HEK293 (cell line): Measurements from ENCODE around the gene DTL.

Source experiments
- CTCF ChIA-PET: fragments of 350-600 bp; formaldehyde crosslinking; extraction: SDS; loops from one replicate; lab custom pipeline; 2021; ENCODE audit warnings: antibody characterized with exemption; lab: Yijun Ruan, JAX
- POLR2A ChIA-PET: fragments of 300-600 bp; formaldehyde crosslinking; extraction: SDS; loops from one replicate; lab custom pipeline; 2020; ENCODE audit warnings: antibody characterized with exemption, inconsistent platforms; lab: Yijun Ruan, JAX
- H3K27ac ChIP-seq: fragments of 200-500 bp; sonication (Bioruptor generic); 2 replicates; pipeline ENCODE4 v1.5.1; 2014; ENCODE audit warnings: low read depth, low read length, control low read depth, inconsistent platforms; ENCODE audit errors: extremely low read depth
- H3K36me3 ChIP-seq, 2 experiments: fragments of 200-500 bp in 1 of 2; sonication (Bioruptor generic) in 1 of 2; 1 replicate in 1 of 2; 2 replicates in 1 of 2; pipeline ENCODE4 v1.5.1; 2014 to 2017; ENCODE audit warnings: inconsistent platforms in 2 of 2, low read length in 2 of 2; ENCODE audit not compliant: control insufficient read depth in 2 of 2, insufficient read depth in 1 of 2
- H3K4me1 ChIP-seq: fragments of 200-500 bp; sonication (Bioruptor generic); 2 replicates; pipeline ENCODE4 v1.5.1; 2014; ENCODE audit warnings: mild to moderate bottlenecking, low read length, inconsistent platforms; ENCODE audit not compliant: control insufficient read depth, insufficient read depth
- H3K4me3 ChIP-seq: 2 replicates; pipeline ENCODE4 v1.5.1; 2011; ENCODE audit warnings: low read depth, mild to moderate bottlenecking, control low read depth, low read length, moderate library complexity
- H3K9me3 ChIP-seq: fragments of 200-500 bp; sonication (Bioruptor generic); 2 replicates; pipeline ENCODE4 v1.5.1; 2014; ENCODE audit warnings: low read depth, low read length, inconsistent platforms; ENCODE audit not compliant: control insufficient read depth, insufficient read depth
- FEZF1 ChIP-seq: fragments of 450-650 bp; formaldehyde crosslinking; IDR thresholded peaks from 2 replicates; pipeline ENCODE4 v1.5.1; 2016; ENCODE audit warnings: missing biosample characterization, missing genetic modification characterization
- REPIN1 ChIP-seq: fragments of 450-650 bp; formaldehyde crosslinking; IDR thresholded peaks from 2 replicates; pipeline ENCODE4 v1.5.1; 2017; ENCODE audit warnings: missing biosample characterization, missing genetic modification characterization, low read depth
- SP2 ChIP-seq: fragments of 450-650 bp; formaldehyde crosslinking; IDR thresholded peaks from 2 replicates; pipeline ENCODE4 v1.5.1; 2016; ENCODE audit warnings: missing biosample characterization, missing genetic modification characterization
- ZFP3 ChIP-seq: fragments of 450-650 bp; formaldehyde crosslinking; IDR thresholded peaks from 2 replicates; pipeline ENCODE4 v1.5.1; 2016; ENCODE audit warnings: low read depth, missing biosample characterization, missing genetic modification characterization
- ZNF169 ChIP-seq: fragments of 450-650 bp; formaldehyde crosslinking; IDR thresholded peaks from 2 replicates; pipeline ENCODE4 v1.5.1; 2016; ENCODE audit warnings: missing biosample characterization, missing genetic modification characterization
- ZNF174 ChIP-seq: fragments of 450-650 bp; formaldehyde crosslinking; IDR thresholded peaks from 2 replicates; pipeline ENCODE4 v1.5.0; 2017; ENCODE audit warnings: missing biosample characterization, mild to moderate bottlenecking, missing genetic modification characterization
- ZNF341 ChIP-seq: fragments of 450-650 bp; formaldehyde crosslinking; IDR thresholded peaks from 2 replicates; pipeline ENCODE4; 2016; ENCODE audit warnings: low read depth, missing biosample characterization, missing genetic modification characterization
- ZNF416 ChIP-seq: fragments of 450-650 bp; formaldehyde crosslinking; IDR thresholded peaks from 2 replicates; pipeline ENCODE4 v1.5.1; 2016; ENCODE audit warnings: missing biosample characterization, missing genetic modification characterization
- ZNF423 ChIP-seq: fragments of 450-650 bp; formaldehyde crosslinking; IDR thresholded peaks from 2 replicates; pipeline ENCODE4 v1.5.1; 2016; ENCODE audit warnings: missing biosample characterization, missing genetic modification characterization
- ZNF510 ChIP-seq: fragments of 450-650 bp; formaldehyde crosslinking; IDR thresholded peaks from 2 replicates; pipeline ENCODE4 v1.5.1; 2018; ENCODE audit warnings: mild to moderate bottlenecking, missing genetic modification characterization, missing biosample characterization; ENCODE audit not compliant: insufficient replicate concordance
- ZNF514 ChIP-seq: fragments of 450-650 bp; formaldehyde crosslinking; IDR thresholded peaks from 2 replicates; pipeline ENCODE4 v1.5.1; 2016; ENCODE audit warnings: missing biosample characterization, missing genetic modification characterization
- ZNF529 ChIP-seq: fragments of 450-650 bp; formaldehyde crosslinking; IDR thresholded peaks from 2 replicates; pipeline ENCODE4 v1.5.1; 2017; ENCODE audit warnings: missing genetic modification characterization, missing biosample characterization; ENCODE audit not compliant: insufficient replicate concordance
- ZNF596 ChIP-seq: fragments of 450-650 bp; IDR thresholded peaks from 2 replicates; pipeline ENCODE4 v1.5.0; 2018; ENCODE audit warnings: missing biosample characterization, mild to moderate bottlenecking, missing genetic modification characterization, moderate library complexity
- ZNF610 ChIP-seq: fragments of 450-650 bp; formaldehyde crosslinking; IDR thresholded peaks from 2 replicates; pipeline ENCODE4 v1.5.1; 2016; ENCODE audit warnings: missing biosample characterization, missing genetic modification characterization, borderline replicate concordance
- ZNF677 ChIP-seq: fragments of 450-650 bp; IDR thresholded peaks from 2 replicates; pipeline ENCODE4 v1.5.0; 2018; ENCODE audit warnings: missing biosample characterization, mild to moderate bottlenecking, missing genetic modification characterization, moderate library complexity
- ZNF768 ChIP-seq: fragments of 450-650 bp; formaldehyde crosslinking; IDR thresholded peaks from 2 replicates; pipeline ENCODE4 v1.5.1; 2018; ENCODE audit warnings: missing biosample characterization, mild to moderate bottlenecking, missing genetic modification characterization
- ZNF837 ChIP-seq: fragments of 450-650 bp; formaldehyde crosslinking; IDR thresholded peaks from 2 replicates; pipeline ENCODE4 v1.5.1; 2016; ENCODE audit warnings: missing biosample characterization, missing genetic modification characterization
- TF ChIP-seq, protein P1 (sequence below): fragments of 450-650 bp; formaldehyde crosslinking; IDR thresholded peaks from 2 replicates; pipeline ENCODE4 v1.5.1; 2016; ENCODE audit warnings: missing biosample characterization, missing genetic modification characterization
- TF ChIP-seq, protein P2 (sequence below): fragments of 450-650 bp; formaldehyde crosslinking; IDR thresholded peaks from 2 replicates; pipeline ENCODE4 v1.5.1; 2016; ENCODE audit warnings: missing biosample characterization, missing genetic modification characterization, low read depth
- TF ChIP-seq, protein P3 (sequence below): fragments of 450-650 bp; formaldehyde crosslinking; IDR thresholded peaks from 2 replicates; pipeline ENCODE4 v1.5.1; 2016; ENCODE audit warnings: missing biosample characterization, missing genetic modification characterization
- TF ChIP-seq, protein P4 (sequence below): fragments of 450-650 bp; formaldehyde crosslinking; IDR thresholded peaks from 2 replicates; pipeline ENCODE4 v1.5.1; 2016; ENCODE audit warnings: missing biosample characterization, missing genetic modification characterization
- TF ChIP-seq, protein P5 (sequence below): fragments of 450-650 bp; formaldehyde crosslinking; IDR thresholded peaks from 2 replicates; pipeline ENCODE4 v1.5.0; 2017; ENCODE audit warnings: missing biosample characterization, missing genetic modification characterization, borderline replicate concordance

The DTL gene

DNA sequence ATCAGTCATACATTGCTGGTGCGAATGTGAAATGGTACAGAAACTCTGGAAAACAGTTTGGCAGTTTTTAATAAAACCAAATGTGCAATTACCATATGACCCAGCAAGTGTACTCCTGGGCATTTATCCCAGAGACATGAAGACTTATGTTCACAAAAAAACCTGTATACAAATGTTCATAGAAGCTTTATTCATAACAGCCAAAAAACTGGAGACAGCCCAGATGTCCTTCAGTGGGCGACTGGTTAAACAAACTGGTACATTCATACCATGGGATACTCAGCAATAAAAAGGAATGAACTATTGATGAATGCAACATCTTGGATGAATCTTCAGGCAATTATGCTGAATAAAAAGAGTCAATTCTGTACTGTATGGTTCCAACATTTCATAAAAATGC is 97.8 kb downstream of the DTL start (continued):
- no peak for TF ChIP-seq ZNF510
- TF ChIP-seq, protein P1, sequence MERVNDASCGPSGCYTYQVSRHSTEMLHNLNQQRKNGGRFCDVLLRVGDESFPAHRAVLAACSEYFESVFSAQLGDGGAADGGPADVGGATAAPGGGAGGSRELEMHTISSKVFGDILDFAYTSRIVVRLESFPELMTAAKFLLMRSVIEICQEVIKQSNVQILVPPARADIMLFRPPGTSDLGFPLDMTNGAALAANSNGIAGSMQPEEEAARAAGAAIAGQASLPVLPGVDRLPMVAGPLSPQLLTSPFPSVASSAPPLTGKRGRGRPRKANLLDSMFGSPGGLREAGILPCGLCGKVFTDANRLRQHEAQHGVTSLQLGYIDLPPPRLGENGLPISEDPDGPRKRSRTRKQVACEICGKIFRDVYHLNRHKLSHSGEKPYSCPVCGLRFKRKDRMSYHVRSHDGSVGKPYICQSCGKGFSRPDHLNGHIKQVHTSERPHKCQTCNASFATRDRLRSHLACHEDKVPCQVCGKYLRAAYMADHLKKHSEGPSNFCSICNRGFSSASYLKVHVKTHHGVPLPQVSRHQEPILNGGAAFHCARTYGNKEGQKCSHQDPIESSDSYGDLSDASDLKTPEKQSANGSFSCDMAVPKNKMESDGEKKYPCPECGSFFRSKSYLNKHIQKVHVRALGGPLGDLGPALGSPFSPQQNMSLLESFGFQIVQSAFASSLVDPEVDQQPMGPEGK (tag by site-specific recombination): no peak
- TF ChIP-seq, all 188 proteins: peak for 0

DNA sequence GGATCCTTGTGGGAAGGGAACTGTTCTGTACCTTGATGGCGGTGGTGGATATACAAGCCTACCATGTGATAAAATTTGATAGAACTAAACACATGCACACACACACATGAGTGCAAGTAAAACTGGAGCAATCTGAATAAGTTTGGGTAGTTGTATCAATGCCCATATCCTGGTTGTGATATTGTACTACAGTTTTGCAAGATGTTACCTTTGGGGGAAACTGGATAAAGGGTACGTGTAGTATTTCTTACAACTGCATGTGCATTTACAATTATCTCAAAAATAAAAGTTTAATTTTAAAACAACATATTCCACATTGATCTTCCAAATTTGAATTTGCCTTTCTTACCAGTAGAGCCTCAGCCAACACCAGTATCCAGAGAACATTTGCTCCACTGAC is 99.6 kb downstream of the DTL start:
- Histone ChIP-seq H3K4me3 (no peak overlapping the region), H3K27ac (no peak overlapping the region), H3K4me1 (no peaks in the 10 kb centered on the region), H3K9me3 (no peaks in the 10 kb centered on the region; the same call in 1 of the 2 replicates), H3K36me3 (peaks cover 0 to 3% of the 10 kb centered on the region in 2 experiments; a peak in 1 of 3 replicates)
- ChIA-PET CTCF (interaction anchor here (0.6 kb wide), 1 partner anchor 455 kb away, joined by 3 read pairs; no protein-coding TSS in a partner anchor), POLR2A (no interaction called here)
- TF ChIP-seq ZNF529 (tag by site-specific recombination): peak; percentile 99
- TF ChIP-seq FEZF1 (tag by site-specific recombination): no peak

DNA sequence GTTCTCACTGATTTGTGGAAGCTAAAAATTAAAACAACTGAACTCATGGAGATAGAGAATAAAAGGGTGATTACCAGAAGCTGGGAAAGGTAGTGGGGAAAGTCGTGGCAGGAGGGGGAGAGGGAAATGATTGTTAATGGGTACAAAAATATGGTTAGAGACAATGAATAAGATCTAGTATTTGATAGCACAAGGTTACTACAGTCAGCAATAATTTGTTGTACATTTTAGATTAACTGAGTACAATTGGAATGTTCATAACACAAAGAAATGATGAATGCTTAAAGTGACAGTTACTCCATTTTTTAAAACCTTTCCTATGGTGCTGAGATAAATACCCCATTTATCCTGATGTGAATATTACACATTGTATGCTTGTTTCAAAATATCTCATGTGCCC is 102.3 kb downstream of the DTL start:
- Histone ChIP-seq H3K4me3 (no peak overlapping the region), H3K36me3 (no peaks in the 10 kb centered on the region), H3K9me3 (no peaks in the 10 kb centered on the region; the same call in 1 of the 2 replicates), H3K4me1 (no peaks in the 10 kb centered on the region), H3K27ac (no peak overlapping the region)
- ChIA-PET POLR2A (no interaction called here), CTCF (no interaction called here)
- TF ChIP-seq ZNF610 (tag by site-specific recombination) (no peak), ZNF596 (no peak), ZNF169 (tag by site-specific recombination) (no peak), ZNF837 (tag by site-specific recombination) (no peak), ZNF341 (tag by site-specific recombination) (no peak), ZNF174 (tag by site-specific recombination) (no peak), REPIN1 (no peak), ZNF677 (tag by site-specific recombination) (no peak), ZFP3 (tag by site-specific recombination) (no peak), SP2 (tag by site-specific recombination) (no peak), ZNF510 (no peak), ZNF416 (tag by site-specific recombination) (no peak), ZNF423 (tag by site-specific recombination) (no peak), ZNF514 (tag by site-specific recombination) (no peak), ZNF768 (no peak)
- TF ChIP-seq, protein P2, sequence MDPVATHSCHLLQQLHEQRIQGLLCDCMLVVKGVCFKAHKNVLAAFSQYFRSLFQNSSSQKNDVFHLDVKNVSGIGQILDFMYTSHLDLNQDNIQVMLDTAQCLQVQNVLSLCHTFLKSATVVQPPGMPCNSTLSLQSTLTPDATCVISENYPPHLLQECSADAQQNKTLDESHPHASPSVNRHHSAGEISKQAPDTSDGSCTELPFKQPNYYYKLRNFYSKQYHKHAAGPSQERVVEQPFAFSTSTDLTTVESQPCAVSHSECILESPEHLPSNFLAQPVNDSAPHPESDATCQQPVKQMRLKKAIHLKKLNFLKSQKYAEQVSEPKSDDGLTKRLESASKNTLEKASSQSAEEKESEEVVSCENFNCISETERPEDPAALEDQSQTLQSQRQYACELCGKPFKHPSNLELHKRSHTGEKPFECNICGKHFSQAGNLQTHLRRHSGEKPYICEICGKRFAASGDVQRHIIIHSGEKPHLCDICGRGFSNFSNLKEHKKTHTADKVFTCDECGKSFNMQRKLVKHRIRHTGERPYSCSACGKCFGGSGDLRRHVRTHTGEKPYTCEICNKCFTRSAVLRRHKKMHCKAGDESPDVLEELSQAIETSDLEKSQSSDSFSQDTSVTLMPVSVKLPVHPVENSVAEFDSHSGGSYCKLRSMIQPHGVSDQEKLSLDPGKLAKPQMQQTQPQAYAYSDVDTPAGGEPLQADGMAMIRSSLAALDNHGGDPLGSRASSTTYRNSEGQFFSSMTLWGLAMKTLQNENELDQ (tag by site-specific recombination): no peak
- TF ChIP-seq, protein P3, sequence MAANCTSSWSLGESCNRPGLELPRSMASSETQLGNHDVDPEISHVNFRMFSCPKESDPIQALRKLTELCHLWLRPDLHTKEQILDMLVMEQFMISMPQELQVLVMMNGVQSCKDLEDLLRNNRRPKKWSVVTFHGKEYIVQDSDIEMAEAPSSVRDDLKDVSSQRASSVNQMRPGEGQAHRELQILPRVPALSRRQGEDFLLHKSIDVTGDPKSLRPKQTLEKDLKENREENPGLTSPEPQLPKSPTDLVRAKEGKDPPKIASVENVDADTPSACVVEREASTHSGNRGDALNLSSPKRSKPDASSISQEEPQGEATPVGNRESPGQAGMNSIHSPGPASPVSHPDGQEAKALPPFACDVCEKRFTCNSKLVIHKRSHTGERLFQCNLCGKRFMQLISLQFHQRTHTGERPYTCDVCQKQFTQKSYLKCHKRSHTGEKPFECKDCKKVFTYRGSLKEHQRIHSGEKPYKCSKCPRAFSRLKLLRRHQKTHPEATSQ (tag by site-specific recombination): no peak
- TF ChIP-seq, protein P4, sequence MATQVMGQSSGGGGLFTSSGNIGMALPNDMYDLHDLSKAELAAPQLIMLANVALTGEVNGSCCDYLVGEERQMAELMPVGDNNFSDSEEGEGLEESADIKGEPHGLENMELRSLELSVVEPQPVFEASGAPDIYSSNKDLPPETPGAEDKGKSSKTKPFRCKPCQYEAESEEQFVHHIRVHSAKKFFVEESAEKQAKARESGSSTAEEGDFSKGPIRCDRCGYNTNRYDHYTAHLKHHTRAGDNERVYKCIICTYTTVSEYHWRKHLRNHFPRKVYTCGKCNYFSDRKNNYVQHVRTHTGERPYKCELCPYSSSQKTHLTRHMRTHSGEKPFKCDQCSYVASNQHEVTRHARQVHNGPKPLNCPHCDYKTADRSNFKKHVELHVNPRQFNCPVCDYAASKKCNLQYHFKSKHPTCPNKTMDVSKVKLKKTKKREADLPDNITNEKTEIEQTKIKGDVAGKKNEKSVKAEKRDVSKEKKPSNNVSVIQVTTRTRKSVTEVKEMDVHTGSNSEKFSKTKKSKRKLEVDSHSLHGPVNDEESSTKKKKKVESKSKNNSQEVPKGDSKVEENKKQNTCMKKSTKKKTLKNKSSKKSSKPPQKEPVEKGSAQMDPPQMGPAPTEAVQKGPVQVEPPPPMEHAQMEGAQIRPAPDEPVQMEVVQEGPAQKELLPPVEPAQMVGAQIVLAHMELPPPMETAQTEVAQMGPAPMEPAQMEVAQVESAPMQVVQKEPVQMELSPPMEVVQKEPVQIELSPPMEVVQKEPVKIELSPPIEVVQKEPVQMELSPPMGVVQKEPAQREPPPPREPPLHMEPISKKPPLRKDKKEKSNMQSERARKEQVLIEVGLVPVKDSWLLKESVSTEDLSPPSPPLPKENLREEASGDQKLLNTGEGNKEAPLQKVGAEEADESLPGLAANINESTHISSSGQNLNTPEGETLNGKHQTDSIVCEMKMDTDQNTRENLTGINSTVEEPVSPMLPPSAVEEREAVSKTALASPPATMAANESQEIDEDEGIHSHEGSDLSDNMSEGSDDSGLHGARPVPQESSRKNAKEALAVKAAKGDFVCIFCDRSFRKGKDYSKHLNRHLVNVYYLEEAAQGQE (tag by site-specific recombination): no peak
- TF ChIP-seq, protein P5, sequence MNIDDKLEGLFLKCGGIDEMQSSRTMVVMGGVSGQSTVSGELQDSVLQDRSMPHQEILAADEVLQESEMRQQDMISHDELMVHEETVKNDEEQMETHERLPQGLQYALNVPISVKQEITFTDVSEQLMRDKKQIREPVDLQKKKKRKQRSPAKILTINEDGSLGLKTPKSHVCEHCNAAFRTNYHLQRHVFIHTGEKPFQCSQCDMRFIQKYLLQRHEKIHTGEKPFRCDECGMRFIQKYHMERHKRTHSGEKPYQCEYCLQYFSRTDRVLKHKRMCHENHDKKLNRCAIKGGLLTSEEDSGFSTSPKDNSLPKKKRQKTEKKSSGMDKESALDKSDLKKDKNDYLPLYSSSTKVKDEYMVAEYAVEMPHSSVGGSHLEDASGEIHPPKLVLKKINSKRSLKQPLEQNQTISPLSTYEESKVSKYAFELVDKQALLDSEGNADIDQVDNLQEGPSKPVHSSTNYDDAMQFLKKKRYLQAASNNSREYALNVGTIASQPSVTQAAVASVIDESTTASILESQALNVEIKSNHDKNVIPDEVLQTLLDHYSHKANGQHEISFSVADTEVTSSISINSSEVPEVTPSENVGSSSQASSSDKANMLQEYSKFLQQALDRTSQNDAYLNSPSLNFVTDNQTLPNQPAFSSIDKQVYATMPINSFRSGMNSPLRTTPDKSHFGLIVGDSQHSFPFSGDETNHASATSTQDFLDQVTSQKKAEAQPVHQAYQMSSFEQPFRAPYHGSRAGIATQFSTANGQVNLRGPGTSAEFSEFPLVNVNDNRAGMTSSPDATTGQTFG: no peak
